Measurements from ENCODE around the gene EPS8L3.
"Not testable (repeated sequence)": the region's sequence is repeated elsewhere in the genome, so short reads cannot be mapped to it uniquely, and the experiment has no call there.

The EPS8L3 gene

GRCh38 chr1:109772658-109773202, 9.0 kb upstream of the EPS8L3 start:
- Histone ChIP-seq H3K27me3 (ENCODE audit: control insufficient read depth, insufficient read depth, low read length) (no peaks in the 10 kb centered on the region), H3K4me3 (ENCODE audit: low read length) (no peak overlapping the region), H3K9ac (ENCODE audit: low read length) (no peak overlapping the region), H3K9me3 (ENCODE audit: control insufficient read depth, low read length) (no peaks in the 10 kb centered on the region), H3K4me1 (ENCODE audit: control insufficient read depth, insufficient read depth, low read length) (peaks cover 22% of the 10 kb centered on the region), H3K36me3 (ENCODE audit: control insufficient read depth, insufficient read depth, low read length) (no peaks in the 10 kb centered on the region)

DNA sequence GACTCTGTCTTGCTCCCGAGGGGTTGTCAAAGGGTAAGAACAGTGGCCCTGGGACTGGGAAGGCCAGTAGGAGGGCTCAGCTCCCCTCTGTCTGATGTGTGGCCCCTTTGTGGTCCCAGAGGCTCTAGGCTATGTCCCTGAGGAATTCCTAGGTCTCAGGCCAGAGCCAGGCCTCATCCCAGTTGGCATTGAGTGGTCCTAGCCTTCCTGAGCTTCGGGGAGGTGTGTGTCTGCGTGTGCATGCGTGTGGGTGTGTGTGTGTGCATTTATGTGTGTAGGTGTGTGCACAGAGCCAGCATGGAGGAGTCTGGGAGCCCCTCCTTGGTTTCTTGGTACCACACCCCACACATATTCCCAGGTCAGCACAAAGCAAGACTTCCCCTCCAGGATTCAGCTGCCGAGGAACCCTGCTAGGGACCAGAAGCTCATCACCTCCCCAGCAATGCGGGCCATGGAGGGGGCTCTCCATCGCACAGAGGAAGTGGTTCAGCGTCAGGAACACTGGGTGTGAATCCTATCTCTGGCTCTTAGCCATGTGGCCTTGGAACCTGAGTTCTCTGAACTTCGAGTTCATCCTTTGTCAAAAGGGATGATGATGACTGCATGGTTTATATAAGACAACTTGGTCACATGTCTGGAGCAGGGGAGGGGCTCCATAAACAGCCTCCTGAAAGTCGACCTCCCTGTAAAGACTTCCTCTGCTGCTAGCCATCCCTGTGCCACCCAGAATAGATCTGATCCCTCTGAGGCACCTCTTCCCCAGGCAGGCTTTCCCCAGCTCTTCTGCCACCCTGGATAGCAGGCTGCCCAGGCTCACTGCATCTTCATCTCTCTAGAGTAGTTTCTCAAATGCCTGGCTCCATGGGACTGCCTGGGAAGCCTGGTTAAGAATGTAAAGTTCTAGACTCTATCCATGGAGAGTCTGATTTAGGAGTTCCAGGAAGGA, 8.3 kb upstream of the EPS8L3 start:
- H3K9ac ChIP-seq (ENCODE audit: low read length): no peak overlapping the region
- H3K4me1 ChIP-seq (ENCODE audit: control insufficient read depth, insufficient read depth, low read length): peaks cover 22% of the 10 kb centered on the region
- no peaks in the 10 kb centered on the region for H3K27me3 ChIP-seq (ENCODE audit: control insufficient read depth, insufficient read depth, low read length)
- H3K36me3 ChIP-seq (ENCODE audit: control insufficient read depth, insufficient read depth, low read length): no peaks in the 10 kb centered on the region
- H3K4me3 ChIP-seq (ENCODE audit: low read length): no peak overlapping the region
- no peaks in the 10 kb centered on the region for H3K9me3 ChIP-seq (ENCODE audit: control insufficient read depth, low read length)

DNA sequence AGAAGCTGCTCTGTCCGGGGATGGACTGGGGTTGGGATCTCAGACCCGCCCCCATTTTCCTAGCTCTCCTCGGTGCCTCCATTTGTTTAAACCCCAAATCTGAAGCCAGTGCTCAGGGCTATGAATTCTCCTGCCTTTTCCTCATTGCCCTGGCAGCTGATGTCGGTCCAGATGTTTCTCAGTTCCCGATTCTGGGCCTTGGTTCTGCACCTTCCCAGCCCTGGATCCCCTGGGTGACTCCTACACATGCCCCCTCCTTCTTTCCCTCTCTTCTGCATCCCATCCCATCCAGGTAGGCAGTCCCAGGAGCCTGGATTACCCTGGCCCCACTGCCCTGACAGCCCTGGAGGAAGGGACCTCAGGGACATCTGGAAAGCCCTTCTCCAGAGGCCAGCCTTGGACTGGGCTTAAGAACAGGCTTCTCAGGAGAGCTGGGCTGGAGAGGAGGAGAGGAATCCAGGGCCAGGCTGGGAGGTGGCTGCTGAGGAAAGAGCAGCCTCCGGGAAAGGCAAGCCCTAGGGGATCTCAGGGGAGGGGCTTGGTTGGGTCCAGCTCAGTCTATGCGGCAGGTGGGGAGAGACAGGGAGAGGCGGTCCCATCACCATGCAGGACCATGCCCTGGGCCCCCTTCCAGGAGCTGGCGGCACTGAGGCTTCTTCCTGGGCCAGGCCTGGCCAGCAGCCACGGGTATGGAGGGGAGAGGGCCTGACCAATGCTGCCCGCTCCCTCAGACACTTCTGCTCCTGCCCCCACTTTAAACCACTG, 6.8 kb upstream of the EPS8L3 start:
- Histone ChIP-seq H3K4me3 (ENCODE audit: low read length) (no peak overlapping the region), H3K9me3 (ENCODE audit: control insufficient read depth, low read length) (no peaks in the 10 kb centered on the region), H3K27me3 (ENCODE audit: control insufficient read depth, insufficient read depth, low read length) (no peaks in the 10 kb centered on the region), H3K4me1 (ENCODE audit: control insufficient read depth, insufficient read depth, low read length) (peaks cover 32% of the 10 kb centered on the region), H3K9ac (ENCODE audit: low read length) (no peak overlapping the region), H3K36me3 (ENCODE audit: control insufficient read depth, insufficient read depth, low read length) (no peaks in the 10 kb centered on the region)

GRCh38 chr1:109769330-109770078, 5.8 kb upstream of the EPS8L3 start:
- H3K4me1 ChIP-seq (ENCODE audit: control insufficient read depth, insufficient read depth, low read length): peaks cover 42% of the 10 kb centered on the region

GRCh38 chr1:109768820-109769219, 5.1 kb upstream of the EPS8L3 start:
- Histone ChIP-seq H3K4me3 (ENCODE audit: low read length) (no peak overlapping the region), H3K9ac (ENCODE audit: low read length) (no peak overlapping the region), H3K9me3 (ENCODE audit: control insufficient read depth, low read length) (no peaks in the 10 kb centered on the region), H3K4me1 (ENCODE audit: control insufficient read depth, insufficient read depth, low read length) (peaks cover 48% of the 10 kb centered on the region), H3K27me3 (ENCODE audit: control insufficient read depth, insufficient read depth, low read length) (no peaks in the 10 kb centered on the region), H3K36me3 (ENCODE audit: control insufficient read depth, insufficient read depth, low read length) (no peaks in the 10 kb centered on the region)

More at GRCh38 chr1:109769330-109770078, 5.8 kb upstream of the EPS8L3 start:
- no peak overlapping the region for H3K4me3 ChIP-seq (ENCODE audit: low read length)
- no peaks in the 10 kb centered on the region for H3K27me3 ChIP-seq (ENCODE audit: control insufficient read depth, insufficient read depth, low read length)
- no peaks in the 10 kb centered on the region for H3K36me3 ChIP-seq (ENCODE audit: control insufficient read depth, insufficient read depth, low read length)
- H3K9ac ChIP-seq (ENCODE audit: low read length): no peak overlapping the region
- no peaks in the 10 kb centered on the region for H3K9me3 ChIP-seq (ENCODE audit: control insufficient read depth, low read length)

- Histone ChIP-seq H3K9me3 (ENCODE audit: control insufficient read depth, low read length) (no peaks in the 10 kb centered on the region), H3K27me3 (ENCODE audit: control insufficient read depth, insufficient read depth, low read length) (no peaks in the 10 kb centered on the region), H3K4me3 (ENCODE audit: low read length) (no peak overlapping the region), H3K4me1 (ENCODE audit: control insufficient read depth, insufficient read depth, low read length) (peaks cover 44% of the 10 kb centered on the region), H3K36me3 (ENCODE audit: control insufficient read depth, insufficient read depth, low read length) (no peaks in the 10 kb centered on the region), H3K9ac (ENCODE audit: low read length) (no peak overlapping the region)
These were observed 4.6 kb upstream of the EPS8L3 start for GRCh38 chr1:109768335-109768650.

DNA sequence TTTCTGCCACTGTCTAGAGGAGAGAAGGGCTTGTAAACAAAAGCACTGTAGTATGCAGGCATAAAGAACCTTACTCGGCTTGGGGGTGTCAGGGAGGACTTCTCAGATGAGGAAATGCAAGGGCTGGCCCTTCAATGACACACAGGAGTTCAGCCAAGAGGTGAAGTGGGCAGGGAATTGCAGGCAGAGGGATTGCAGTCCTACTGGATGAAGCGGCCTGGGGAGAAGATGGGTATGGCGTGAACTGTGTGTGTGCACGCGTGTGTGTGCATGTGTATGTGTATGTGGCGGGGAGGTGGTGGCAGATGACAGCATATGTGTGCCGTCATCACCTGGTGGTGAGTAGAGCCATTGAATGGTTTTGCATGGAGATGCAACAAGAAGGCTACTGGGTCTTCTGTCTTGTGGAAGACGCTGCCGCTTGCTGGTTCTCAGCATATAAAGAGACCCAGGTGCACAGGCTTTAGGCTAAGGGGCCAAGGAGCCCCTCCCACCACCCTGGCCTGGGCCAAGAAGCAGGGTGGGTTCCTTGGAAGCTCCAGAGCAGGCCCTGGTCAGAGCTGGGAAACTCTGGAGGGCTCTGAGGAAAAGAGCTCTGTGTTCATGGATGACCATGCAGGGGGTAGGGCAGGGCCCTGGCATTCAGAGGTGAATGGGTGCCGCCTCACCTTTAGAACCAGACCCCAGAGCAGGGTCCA, 4.1 kb upstream of the EPS8L3 start:
- Histone ChIP-seq H3K4me1 (ENCODE audit: control insufficient read depth, insufficient read depth, low read length) (peaks cover 42% of the 10 kb centered on the region), H3K9me3 (ENCODE audit: control insufficient read depth, low read length) (no peaks in the 10 kb centered on the region), H3K27me3 (ENCODE audit: control insufficient read depth, insufficient read depth, low read length) (no peaks in the 10 kb centered on the region), H3K4me3 (ENCODE audit: low read length) (no peak overlapping the region), H3K9ac (ENCODE audit: low read length) (peak overlapping the region; percentile 12), H3K36me3 (ENCODE audit: control insufficient read depth, insufficient read depth, low read length) (no peaks in the 10 kb centered on the region)

GRCh38 chr1:109766991-109767636, 3.4 kb upstream of the EPS8L3 start:
- not testable (repeated sequence) for H3K4me3 ChIP-seq (ENCODE audit: low read length); H3K27me3 ChIP-seq (ENCODE audit: control insufficient read depth, insufficient read depth, low read length); H3K9me3 ChIP-seq (ENCODE audit: control insufficient read depth, low read length); H3K36me3 ChIP-seq (ENCODE audit: control insufficient read depth, insufficient read depth, low read length)
- peak overlapping the region; percentile 12 for H3K9ac ChIP-seq (ENCODE audit: low read length)
- peaks cover 42% of the 10 kb centered on the region for H3K4me1 ChIP-seq (ENCODE audit: control insufficient read depth, insufficient read depth, low read length)

- Histone ChIP-seq H3K4me3 (ENCODE audit: low read length) (no peak overlapping the region), H3K9ac (ENCODE audit: low read length) (no peak overlapping the region), H3K27me3 (ENCODE audit: control insufficient read depth, insufficient read depth, low read length) (no peaks in the 10 kb centered on the region), H3K4me1 (ENCODE audit: control insufficient read depth, insufficient read depth, low read length) (peaks cover 49% of the 10 kb centered on the region), H3K9me3 (ENCODE audit: control insufficient read depth, low read length) (no peaks in the 10 kb centered on the region), H3K36me3 (ENCODE audit: control insufficient read depth, insufficient read depth, low read length) (no peaks in the 10 kb centered on the region)
These were observed 2.3 kb upstream of the EPS8L3 start for GRCh38 chr1:109765896-109766615.

DNA sequence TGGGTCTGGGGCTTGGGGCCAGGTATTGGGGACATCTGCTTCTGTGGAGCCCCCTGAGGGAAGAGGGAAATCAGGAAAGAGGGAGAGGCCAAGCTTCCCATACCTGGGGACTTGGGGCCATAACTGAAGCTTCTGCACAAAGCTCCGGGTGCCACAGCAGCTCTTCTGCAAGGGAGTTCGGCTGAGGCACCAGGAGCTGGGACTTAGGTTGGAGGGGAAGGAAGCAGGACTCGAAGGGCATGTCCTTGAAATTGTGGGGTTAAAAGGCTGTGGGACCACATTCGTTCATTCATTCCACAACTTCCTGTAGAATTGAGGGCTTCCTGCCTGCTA, 1.7 kb upstream of the EPS8L3 start:
- Histone ChIP-seq H3K9me3 (ENCODE audit: control insufficient read depth, low read length) (no peaks in the 10 kb centered on the region), H3K27me3 (ENCODE audit: control insufficient read depth, insufficient read depth, low read length) (no peaks in the 10 kb centered on the region), H3K36me3 (ENCODE audit: control insufficient read depth, insufficient read depth, low read length) (no peaks in the 10 kb centered on the region), H3K4me3 (ENCODE audit: low read length) (no peak overlapping the region), H3K9ac (ENCODE audit: low read length) (no peak overlapping the region), H3K4me1 (ENCODE audit: control insufficient read depth, insufficient read depth, low read length) (peaks cover 55% of the 10 kb centered on the region)
